B cell (primary cell): ENCODE data around the gene PALM2AKAP2. TPM values are rescaled to one million over a fixed set of nuclear protein-coding genes. Genes with fewer than 3 reads are reported as not detected.

Experiments
- ATAC-seq: fragments of 200-7000 bp; cut with Tn5 transposase; one replicate; pipeline ENCODE4 v1.10.0; 2021; ENCODE audit warnings: low read depth, mild to moderate bottlenecking, moderate number of reproducible peaks, moderate library complexity
- CTCF ChIA-PET: fragments of 350-600 bp; sonication (Branson Sonifier 250); formaldehyde crosslinking; loops from one replicate; lab custom pipeline; 2021; ENCODE audit warnings: antibody characterized with exemption, inconsistent platforms; lab: Charles Lee
- POLR2A ChIA-PET: fragments of 350-600 bp; sonication (Branson Sonifier 250); formaldehyde crosslinking; loops from one replicate; lab custom pipeline; 2021; ENCODE audit warnings: antibody characterized with exemption; lab: Charles Lee
- DNase-seq: peaks from one replicate; pipeline ENCODE4 v3.0.0; 2013
- H2AFZ ChIP-seq: 2 replicates; pipeline ENCODE4 v1.6.1; 2012; ENCODE audit warnings: mild to moderate bottlenecking, low read depth, low read length; ENCODE audit not compliant: insufficient read depth, poor library complexity, severe bottlenecking
- H3K27ac ChIP-seq, 2 donors: 1 replicate in 1 of 2; 2 replicates in 1 of 2; pipeline ENCODE4 v1.5.1; 2012 to 2013; ENCODE audit warnings: low read length in 2 of 2, mild to moderate bottlenecking in 2 of 2, moderate library complexity in 1 of 2
- H3K27me3 ChIP-seq, 4 experiments: fragments of 200-600 bp in 1 of 4; sonication (generic) in 1 of 4; replicated peaks in 1 of 4; 1 replicate in 2 of 4; 2 replicates in 2 of 4; pipeline versions ENCODE4 v1.6.1 to v1.7.0; 2013 to 2016; ENCODE audit warnings: low read length in 3 of 4, mild to moderate bottlenecking in 2 of 4, mixed read lengths in 1 of 4, moderate library complexity in 1 of 4; ENCODE audit not compliant: insufficient read depth in 4 of 4, control insufficient read depth in 3 of 4; ENCODE audit errors: control extremely low read depth in 1 of 4
- H3K36me3 ChIP-seq, 2 experiments: replicated peaks in 1 of 2; 1 replicate in 1 of 2; 2 replicates in 1 of 2; pipeline versions ENCODE4 v1.6.1 to v1.7.1; 2013; ENCODE audit warnings: low read length in 1 of 2; ENCODE audit not compliant: insufficient read depth in 2 of 2, control insufficient read depth in 1 of 2; ENCODE audit errors: control extremely low read depth in 1 of 2, extremely low read depth in 1 of 2
- H3K4me1 ChIP-seq, 2 donors: fragments of 200-600 bp in 1 of 2; sonication (generic) in 1 of 2; 1 replicate in 1 of 2; 2 replicates in 1 of 2; pipeline versions ENCODE4 v1.5.1 to v1.6.1; 2013 to 2017; ENCODE audit warnings: low read length in 2 of 2; ENCODE audit not compliant: control insufficient read depth in 2 of 2, insufficient read depth in 2 of 2
- H3K4me2 ChIP-seq: replicated peaks from 2 replicates; pipeline ENCODE3; 2012; ENCODE audit warnings: mild to moderate bottlenecking, low read depth, low read length; ENCODE audit not compliant: poor library complexity, severe bottlenecking
- H3K4me3 ChIP-seq, 5 experiments: fragments of 200-600 bp in 1 of 5; sonication (generic) in 1 of 5; 1 replicate in 3 of 5; 2 replicates in 2 of 5; pipeline versions ENCODE4 v1.5.1 to v1.7.0; 2011 to 2016; ENCODE audit warnings: low read length in 4 of 5, mild to moderate bottlenecking in 4 of 5, low read depth in 2 of 5, control low read depth in 1 of 5, moderate library complexity in 1 of 5; ENCODE audit not compliant: insufficient read depth in 1 of 5; ENCODE audit errors: control extremely low read depth in 1 of 5, extremely low read depth in 1 of 5
- H3K79me2 ChIP-seq: fragments of 200-600 bp; sonication (generic); one replicate; pipeline ENCODE4 v1.6.0; 2016; ENCODE audit warnings: low read length; ENCODE audit not compliant: control insufficient read depth, insufficient read depth
- H3K9ac ChIP-seq: fragments of 200-600 bp; sonication (generic); 2 replicates; pipeline ENCODE4 v1.6.1; 2017; ENCODE audit warnings: mild to moderate bottlenecking, low read length, moderate library complexity
- H3K9me3 ChIP-seq, 3 donors: one replicate each; pipeline versions ENCODE4 v1.6.1 to v1.7.1; 2013; ENCODE audit warnings: low read length in 2 of 3; ENCODE audit not compliant: control insufficient read depth in 2 of 3, insufficient read depth in 1 of 3; ENCODE audit errors: control extremely low read depth in 1 of 3
- H4K20me1 ChIP-seq: 2 replicates; pipeline ENCODE4 v1.6.0; 2012; ENCODE audit warnings: mild to moderate bottlenecking, low read length; ENCODE audit not compliant: insufficient read depth, control insufficient read depth, poor library complexity, severe bottlenecking
- H3K27ac Mint-ChIP-seq: one replicate; pipeline ENCODE4 v1.8.0; 2021; ENCODE audit warnings: mixed read lengths
- H3K27me3 Mint-ChIP-seq: one replicate; pipeline ENCODE4 v1.8.0; 2021; ENCODE audit warnings: mixed read lengths
- H3K4me1 Mint-ChIP-seq: one replicate; pipeline ENCODE4 v1.8.0; 2021; ENCODE audit warnings: mixed read lengths
- H3K4me3 Mint-ChIP-seq: one replicate; pipeline ENCODE4 v1.8.0; 2021; ENCODE audit warnings: mixed read lengths
- H3K9me3 Mint-ChIP-seq: one replicate; pipeline ENCODE4 v1.8.0; 2022; ENCODE audit warnings: mixed read lengths; ENCODE audit not compliant: insufficient read depth
- CTCF ChIP-seq: fragments of 200-600 bp; IDR thresholded peaks from one replicate; pipeline ENCODE4 v1.8.0; 2022; ENCODE audit warnings: antibody characterized with exemption, mild to moderate bottlenecking
- EZH2 ChIP-seq: IDR thresholded peaks from 2 replicates; pipeline ENCODE4 v1.6.1; 2012; ENCODE audit warnings: borderline replicate concordance, low read depth, mild to moderate bottlenecking, moderate library complexity, low read length; ENCODE audit not compliant: insufficient read depth, poor library complexity, severe bottlenecking
- WGBS: methylation state at CpG from one replicate; pipeline ENCODE4 v1.1.5; 2013; ENCODE audit warnings: missing lambda C conversion rate; ENCODE audit not compliant: insufficient coverage; 5-methylcytosine and 5-hydroxymethylcytosine counted together
- intact Hi-C: fragments of 100-400 bp; cut with micrococcal nuclease; formaldehyde crosslinking; loops from one replicate; pipeline ENCODE4 v1.10.0; 2022
- polyA plus RNA-seq: library from polyadenylated mRNA; depleted of rRNA; stranded (reverse); fragments of >200 nt; gene quantifications from 2 replicates; pipeline ENCODE4 v1.2.3, GENCODE V29; 2012
- total RNA-seq, 2 donors: library from RNA; stranded (reverse); fragments of 120-200 nt in 1 of 2; gene quantifications; 1 replicate in 1 of 2; 2 replicates in 1 of 2; pipeline versions ENCODE4 v1.2.3 to v1.2.4, GENCODE V29; 2013 to 2022

PALM2AKAP2 gene
- total and polyA plus RNA-seq, 2 donors (not counting 1 experiment from before 2014, with no cell fraction given): not detected

GRCh38 chr9:109793921-109794320 is 13.9 kb downstream of the PALM2AKAP2 start:
- H3K4me3 Mint-ChIP-seq: no peak overlapping the region
- intact Hi-C loops: no loop called here
- Histone ChIP-seq H3K36me3 (no peaks in the 10 kb centered on the region), H3K27me3 (peaks cover 0 to 15% (median 0%) of the 10 kb centered on the region in 4 experiments), H4K20me1 (no peaks in the 10 kb centered on the region), H3K79me2 (no peaks in the 10 kb centered on the region), H3K9me3 (peaks cover 0 to 2% (median 0%) of the 10 kb centered on the region in 3 donors), H2AFZ (no peak overlapping the region), H3K9ac (no peak overlapping the region), H3K4me2 (no peak overlapping the region), H3K27ac (no peak overlapping the region), H3K4me3 (no peak overlapping the region), H3K4me1 (no peaks in the 10 kb centered on the region)
- no CpG with 5 or more reads among the region's 4 CpGs for WGBS
- ATAC-seq (no peak), DNase-seq (no peak)
- H3K4me1 Mint-ChIP-seq: no peaks in the 10 kb centered on the region
- no peak for TF ChIP-seq CTCF
- no peak for TF ChIP-seq EZH2
- no peaks in the 10 kb centered on the region for H3K9me3 Mint-ChIP-seq
- POLR2A ChIA-PET: no interaction called here
- no peak overlapping the region for H3K27ac Mint-ChIP-seq
- CTCF ChIA-PET: no interaction called here
- H3K27me3 Mint-ChIP-seq: peaks cover 17% of the 10 kb centered on the region

- peaks cover 0 to 13% (median 0%) of the 10 kb centered on the region in 4 experiments for H3K27me3 ChIP-seq
- H3K4me2 ChIP-seq: no peak overlapping the region
- H3K27ac Mint-ChIP-seq: no peak overlapping the region
- POLR2A ChIA-PET: no interaction called here
- no peak overlapping the region for H2AFZ ChIP-seq
- CTCF ChIA-PET: no interaction called here
- H3K79me2 ChIP-seq: no peaks in the 10 kb centered on the region
- no peaks in the 10 kb centered on the region for H3K4me1 ChIP-seq
- H3K4me3 Mint-ChIP-seq: no peak overlapping the region
- H3K36me3 ChIP-seq: no peaks in the 10 kb centered on the region
- H3K27ac ChIP-seq: no peak overlapping the region
- no peaks in the 10 kb centered on the region for H4K20me1 ChIP-seq
- H3K9me3 Mint-ChIP-seq: no peaks in the 10 kb centered on the region
- ATAC-seq (no peak), DNase-seq (no peak)
- H3K9me3 ChIP-seq: peaks cover 0 to 2% (median 0%) of the 10 kb centered on the region in 3 donors
- intact Hi-C loops: no loop called here
- H3K4me3 ChIP-seq: no peak overlapping the region
- WGBS: 87% methylated on average over 4 of the region's 4 CpGs
- H3K9ac ChIP-seq: no peak overlapping the region
- peaks cover 16% of the 10 kb centered on the region for H3K27me3 Mint-ChIP-seq
- no peaks in the 10 kb centered on the region for H3K4me1 Mint-ChIP-seq
- no peak for TF ChIP-seq EZH2
- TF ChIP-seq CTCF: no peak
Observed at GRCh38 chr9:109794361-109795012, 14.5 kb downstream of the PALM2AKAP2 start.
